COLO668 (cell line): ENCODE measurements around the gene HSD11B1.

Experiments
- DNase-seq: peaks from one replicate; lab custom pipeline; 2025; ENCODE audit not compliant: unreplicated experiment; lab: John Stamatoyannopoulos, UW

HSD11B1 gene

GRCh38 chr1:209723756-209724693 lies 19.4 kb downstream of the HSD11B1 start:
- DNase-seq, result no peak

GRCh38 chr1:209727286-209727685 lies 22.6 kb downstream of the HSD11B1 start:
- DNase-seq, result no peak

GRCh38 chr1:209727785-209728184 lies 23.1 kb downstream of the HSD11B1 start:
- DNase-seq, result no peak

DNA sequence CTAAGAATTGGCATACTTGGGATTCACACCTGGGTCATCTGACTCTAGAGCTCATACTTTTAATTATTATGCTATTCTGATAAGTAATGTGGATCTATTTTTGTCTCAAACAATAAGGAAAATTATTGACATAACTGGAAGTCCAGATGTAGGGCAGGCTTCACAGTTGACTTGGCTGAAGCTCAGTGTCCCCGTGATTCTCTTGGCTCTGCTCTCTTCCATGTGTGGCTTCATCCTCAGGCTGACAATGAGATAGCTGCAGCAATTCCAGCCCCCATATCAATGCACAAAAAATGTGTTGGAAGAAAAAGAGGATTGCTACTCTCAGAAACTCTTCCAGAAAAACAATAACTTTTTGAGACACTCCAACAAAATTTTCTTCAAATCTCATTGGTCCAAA lies 23.8 kb downstream of the HSD11B1 start:
- DNase-seq, result no peak

GRCh38 chr1:209729436-209729835 lies 24.8 kb downstream of the HSD11B1 start:
- DNase-seq, result no peak

DNA sequence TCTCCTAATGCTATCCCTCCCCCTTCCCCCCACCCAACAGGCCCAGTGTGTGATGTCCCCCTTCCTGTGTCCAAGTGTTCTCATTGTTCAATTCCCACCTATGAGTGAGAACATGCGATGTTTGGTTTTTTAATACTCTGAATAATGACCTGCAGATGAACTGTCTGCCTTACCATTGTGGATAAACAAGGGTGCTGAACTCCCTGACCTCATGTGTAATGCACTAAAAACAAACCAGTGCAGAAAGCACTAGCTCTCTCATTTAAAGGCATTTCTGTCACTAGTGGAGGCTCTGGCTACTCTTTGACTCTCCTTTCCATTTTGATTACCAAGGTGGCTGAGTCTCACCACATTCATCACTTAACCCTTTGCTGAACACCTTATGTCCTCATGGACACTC lies 28.1 kb downstream of the HSD11B1 start:
- DNase-seq, result no peak

- DNase-seq, result no peak
Measured at GRCh38 chr1:209733409-209734192, 29.0 kb downstream of the HSD11B1 start.

- no peak for DNase-seq
Measured at GRCh38 chr1:209736490-209737117, 32.0 kb downstream of the HSD11B1 start.

DNA sequence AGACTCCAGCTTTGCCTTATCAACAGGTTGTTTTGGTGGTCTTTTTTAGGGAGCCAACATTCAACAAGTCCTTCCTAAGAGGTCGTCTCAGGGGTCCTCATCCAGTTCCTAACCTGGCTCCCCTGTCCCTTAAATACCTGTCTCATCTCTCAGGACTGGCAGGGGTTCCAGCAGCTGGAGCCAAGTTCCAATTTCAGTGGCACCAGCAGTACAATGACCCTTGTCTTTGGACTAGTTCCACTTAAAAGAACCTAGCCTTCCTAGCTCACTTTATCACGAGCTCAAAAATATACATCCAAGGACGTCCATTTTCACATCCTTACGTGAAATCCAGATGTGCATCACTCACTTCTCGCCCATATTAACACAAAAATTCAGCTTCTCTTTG lies 32.5 kb downstream of the HSD11B1 start:
- no peak for DNase-seq

GRCh38 chr1:209738270-209738669 lies 33.6 kb downstream of the HSD11B1 start:
- no peak for DNase-seq

GRCh38 chr1:209741193-209741592 lies 36.5 kb downstream of the HSD11B1 start:
- no peak for DNase-seq

GRCh38 chr1:209741889-209742288 lies 37.2 kb downstream of the HSD11B1 start:
- DNase-seq, result no peak

DNA sequence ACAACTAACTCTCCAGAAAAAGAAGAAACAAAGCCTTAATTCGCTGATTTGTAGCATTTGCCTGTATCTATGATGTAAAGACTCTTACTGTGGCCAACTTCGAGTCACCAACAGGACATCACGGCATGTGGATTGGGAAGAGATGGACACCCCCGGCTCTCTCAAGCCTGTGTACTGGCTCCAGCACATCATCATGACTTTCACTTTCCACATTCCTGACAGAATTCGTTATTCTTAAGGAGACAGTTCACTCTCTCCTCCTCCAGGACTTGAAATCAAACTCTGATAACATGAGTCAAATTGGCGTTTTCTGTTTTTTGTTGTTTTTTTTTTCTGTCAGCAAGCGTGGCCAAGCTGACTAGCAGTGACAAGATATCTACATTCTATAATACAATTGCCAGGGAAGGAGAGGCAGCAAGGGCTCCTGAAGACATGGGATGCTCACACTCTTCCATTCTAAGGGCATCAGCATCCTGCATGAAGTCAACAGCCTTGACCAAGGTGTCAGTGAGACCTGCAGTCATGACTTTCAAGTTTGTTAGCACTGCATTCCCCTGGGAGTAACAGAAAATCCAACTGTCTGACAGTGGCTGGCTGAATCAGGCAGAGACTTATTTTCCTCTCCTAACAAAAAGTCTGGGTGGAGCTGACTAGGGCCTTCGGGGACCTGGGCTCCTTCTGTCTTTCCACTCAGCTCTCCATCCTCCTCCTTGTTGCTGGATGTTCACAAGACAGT lies 37.9 kb downstream of the HSD11B1 start:
- DNase-seq, result no peak

DNA sequence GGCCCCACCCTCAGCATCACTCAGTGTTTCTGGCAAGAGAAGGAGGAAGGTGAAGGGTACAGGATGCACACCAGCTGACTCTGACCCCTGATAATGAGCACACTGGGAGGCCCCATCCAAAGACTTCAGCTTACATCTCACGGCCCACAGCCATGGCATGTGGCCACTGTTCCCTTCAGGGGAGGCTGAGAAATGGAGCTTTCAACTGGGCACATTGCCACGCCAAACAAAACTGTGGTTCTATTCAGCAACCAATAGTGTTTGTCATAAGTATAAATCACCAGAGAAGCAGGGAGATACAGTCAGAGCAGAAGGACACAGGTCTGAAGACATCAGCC lies 38.5 kb downstream of the HSD11B1 start:
- peak; percentile 39 for DNase-seq

- no peak for DNase-seq
Measured at GRCh38 chr1:209746451-209747165, 42.0 kb downstream of the HSD11B1 start.

DNA sequence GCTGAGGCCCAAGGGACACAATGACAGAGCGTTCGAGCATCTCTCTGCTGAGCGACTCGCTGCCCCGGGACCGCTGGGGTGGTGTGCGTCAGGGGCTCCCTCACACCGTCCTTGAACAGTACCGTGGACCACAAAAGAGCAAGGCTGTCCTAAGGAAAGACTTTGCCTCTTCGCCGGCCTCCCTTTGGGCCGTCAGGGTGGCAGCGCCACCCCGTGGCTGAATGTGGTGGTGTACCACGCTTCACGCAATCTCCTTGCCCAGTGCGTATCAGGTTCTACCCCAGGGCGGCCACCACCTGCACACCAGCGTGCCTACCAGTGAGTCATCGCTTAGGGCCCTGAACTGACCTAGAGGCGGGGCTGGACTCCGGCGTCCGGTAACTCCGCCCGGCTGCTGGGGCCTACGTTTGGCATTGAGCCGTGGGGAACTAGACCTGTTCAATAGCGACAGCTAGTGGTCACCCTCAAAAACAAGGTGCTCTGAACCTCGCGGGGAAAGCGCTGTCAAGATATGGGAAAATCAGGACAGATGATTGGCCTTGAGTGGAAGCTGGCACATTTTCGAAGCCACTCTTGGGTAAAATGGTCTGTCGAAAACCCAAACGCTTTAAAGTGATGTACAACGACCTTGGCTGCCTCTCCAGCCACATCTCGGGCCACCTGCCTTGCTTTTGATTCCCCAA lies 43.1 kb downstream of the HSD11B1 start:
- DNase-seq, result peak; percentile 96

- no peak for DNase-seq
Measured at GRCh38 chr1:209748620-209749019, 44.0 kb downstream of the HSD11B1 start.

DNA sequence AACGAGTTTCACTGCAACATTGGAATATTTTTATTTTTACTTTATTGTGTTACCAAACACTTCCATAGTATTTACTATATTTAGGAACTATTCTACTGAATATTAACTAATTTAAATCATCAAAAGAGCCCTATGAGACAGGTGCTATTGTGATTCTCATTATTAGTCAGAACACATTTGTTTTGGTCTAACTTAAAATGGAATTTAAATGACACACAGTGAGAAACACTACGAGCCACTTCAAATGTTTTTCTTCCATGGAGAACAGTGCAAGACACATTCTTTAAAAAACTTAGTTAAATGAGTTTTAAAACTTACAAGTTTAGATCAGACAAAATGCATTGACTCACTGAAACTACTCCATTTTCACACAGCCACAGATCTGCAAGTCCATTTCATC lies 44.6 kb downstream of the HSD11B1 start:
- DNase-seq, result no peak

DNA sequence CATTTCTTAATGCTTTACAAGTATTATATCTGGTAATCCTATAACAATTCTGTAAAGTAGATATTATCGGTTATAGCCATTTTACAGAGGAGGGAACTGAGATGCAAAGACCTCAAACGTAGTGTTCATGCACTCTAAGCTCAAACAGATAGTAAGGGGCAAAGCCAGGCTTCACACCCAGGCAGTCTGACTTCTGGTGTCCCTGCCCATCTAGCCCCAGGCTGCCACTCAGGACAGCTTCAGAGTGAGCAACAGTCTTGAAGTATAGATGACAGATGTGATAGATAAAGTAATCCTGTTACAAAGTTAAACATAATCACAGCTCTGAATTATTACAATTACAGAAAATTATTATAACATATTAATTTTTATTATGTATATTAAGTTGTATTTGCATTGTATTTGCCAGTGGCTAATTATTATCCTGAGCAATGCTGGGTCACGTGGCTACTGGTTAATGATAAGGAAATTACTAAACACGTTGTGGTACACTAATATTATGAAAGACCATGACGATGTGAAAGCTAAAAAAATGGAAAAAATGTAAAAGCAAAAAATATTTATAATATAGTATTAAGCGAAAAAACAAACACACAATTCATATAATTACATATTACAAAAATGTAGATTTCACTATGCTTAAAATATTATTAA lies 45.2 kb downstream of the HSD11B1 start:
- DNase-seq, result no peak
